BLaER1 (cell line): ENCODE results near the gene PADI1.
"Not testable (repeated sequence)": the region's sequence is repeated elsewhere in the genome, so short reads cannot be mapped to it uniquely, and the experiment has no call there.

Source experiments
- H3K27ac ChIP-seq: shearing (Covaris generic); formaldehyde crosslinking; 2 replicates; pipeline ENCODE4 v1.8.1; 2022
- H3K27me3 ChIP-seq: shearing (Covaris generic); formaldehyde crosslinking; 2 replicates; pipeline ENCODE4 v1.8.1; 2022
- H3K36me3 ChIP-seq: shearing (Covaris generic); formaldehyde crosslinking; 2 replicates; pipeline ENCODE4 v1.8.1; 2022
- H3K4me1 ChIP-seq: shearing (Covaris generic); formaldehyde crosslinking; 2 replicates; pipeline ENCODE4 v1.8.1; 2022
- H3K4me2 ChIP-seq: shearing (Covaris generic); formaldehyde crosslinking; 2 replicates; pipeline ENCODE4 v1.8.1; 2022
- H3K4me3 ChIP-seq: shearing (Covaris generic); formaldehyde crosslinking; 2 replicates; pipeline ENCODE4 v1.8.1; 2022
- H3K9ac ChIP-seq: shearing (Covaris generic); formaldehyde crosslinking; 2 replicates; pipeline ENCODE4 v1.8.1; 2022
- H3K9me3 ChIP-seq: shearing (Covaris generic); formaldehyde crosslinking; 2 replicates; pipeline ENCODE4 v1.8.1; 2022
- H4K20me1 ChIP-seq: shearing (Covaris generic); formaldehyde crosslinking; 2 replicates; pipeline ENCODE4 v1.8.1; 2022
- Cebpa-rat ChIP-seq: shearing (Covaris generic); IDR thresholded peaks from 2 replicates; pipeline ENCODE4 v1.8.1; 2022

PADI1 gene

GRCh38 chr1:17235135-17235885 lies 30.4 kb downstream of the PADI1 start:
- Histone ChIP-seq H3K9ac (no peak overlapping the region), H3K27ac (0 out of 2 replicates have a peak overlapping the region, but pooled peaks have one; percentile 38), H3K27me3 (no peaks in the 10 kb centered on the region), H3K4me3 (no peak overlapping the region), H3K36me3 (no peaks in the 10 kb centered on the region), H3K4me2 (peak overlapping the region; percentile 34; the same call in 1 of the 2 replicates), H3K9me3 (no peaks in the 10 kb centered on the region), H3K4me1 (peaks cover 21% of the 10 kb centered on the region), H4K20me1 (no peaks in the 10 kb centered on the region)
- no peak for TF ChIP-seq Cebpa-rat

- no peak overlapping the region for H3K4me2 ChIP-seq
Observed at GRCh38 chr1:17236779-17237560, 32.0 kb downstream of the PADI1 start.

GRCh38 chr1:17237561-17237903 lies 32.6 kb downstream of the PADI1 start:
- Histone ChIP-seq H3K4me1 (peaks cover 25% of the 10 kb centered on the region), H3K27me3 (no peaks in the 10 kb centered on the region), H4K20me1 (no peaks in the 10 kb centered on the region), H3K27ac (no peak overlapping the region), H3K4me3 (no peak overlapping the region), H3K36me3 (no peaks in the 10 kb centered on the region), H3K9ac (no peak overlapping the region), H3K4me2 (no peak overlapping the region), H3K9me3 (no peaks in the 10 kb centered on the region)
- no peak for TF ChIP-seq Cebpa-rat

More at GRCh38 chr1:17236779-17237560, 32.0 kb downstream of the PADI1 start:
- H3K4me1 ChIP-seq = peaks cover 25% of the 10 kb centered on the region
- no peaks in the 10 kb centered on the region for H4K20me1 ChIP-seq
- H3K27me3 ChIP-seq = no peaks in the 10 kb centered on the region
- H3K36me3 ChIP-seq = no peaks in the 10 kb centered on the region
- no peak overlapping the region for H3K27ac ChIP-seq
- no peak for TF ChIP-seq Cebpa-rat
- no peak overlapping the region for H3K9ac ChIP-seq
- H3K4me3 ChIP-seq = no peak overlapping the region
- no peaks in the 10 kb centered on the region for H3K9me3 ChIP-seq

GRCh38 chr1:17239420-17239819 lies 34.5 kb downstream of the PADI1 start:
- TF ChIP-seq Cebpa-rat = no peak
- no peak overlapping the region for H3K9ac ChIP-seq
- H4K20me1 ChIP-seq = no peaks in the 10 kb centered on the region
- no peaks in the 10 kb centered on the region for H3K36me3 ChIP-seq
- peaks cover 25% of the 10 kb centered on the region for H3K4me1 ChIP-seq
- no peak overlapping the region for H3K4me2 ChIP-seq
- H3K4me3 ChIP-seq = no peak overlapping the region
- H3K27me3 ChIP-seq = no peaks in the 10 kb centered on the region
- H3K27ac ChIP-seq = no peak overlapping the region
- H3K9me3 ChIP-seq = no peaks in the 10 kb centered on the region

GRCh38 chr1:17241011-17241779 lies 36.3 kb downstream of the PADI1 start:
- H3K4me1 ChIP-seq = peaks cover 22% of the 10 kb centered on the region
- H3K9ac ChIP-seq, H3K36me3 ChIP-seq, H4K20me1 ChIP-seq, H3K27ac ChIP-seq, H3K27me3 ChIP-seq, H3K4me3 ChIP-seq, H3K9me3 ChIP-seq: not testable (repeated sequence)
- H3K4me2 ChIP-seq = peak overlapping the region; percentile 8; the same call in 1 of the 2 replicates

- H3K27me3 ChIP-seq, H3K4me2 ChIP-seq, H3K9ac ChIP-seq, H3K36me3 ChIP-seq, H3K4me3 ChIP-seq, H4K20me1 ChIP-seq, H3K27ac ChIP-seq, H3K9me3 ChIP-seq: not testable (repeated sequence)
- peaks cover 22% of the 10 kb centered on the region for H3K4me1 ChIP-seq
Observed at GRCh38 chr1:17241780-17242074, 36.8 kb downstream of the PADI1 start.

GRCh38 chr1:17243274-17243673 lies 38.3 kb downstream of the PADI1 start:
- Histone ChIP-seq H3K9ac (no peak overlapping the region), H3K27ac (no peak overlapping the region), H3K4me1 (peaks cover 22% of the 10 kb centered on the region)

GRCh38 chr1:17244821-17245740 lies 40.2 kb downstream of the PADI1 start:
- no peak overlapping the region for H3K27ac ChIP-seq
- no peak overlapping the region for H3K9ac ChIP-seq
- H3K4me3 ChIP-seq = no peak overlapping the region
- H3K27me3 ChIP-seq = no peaks in the 10 kb centered on the region
- no peak overlapping the region for H3K4me2 ChIP-seq
- H3K4me1 ChIP-seq = peaks cover 15% of the 10 kb centered on the region
- no peaks in the 10 kb centered on the region for H4K20me1 ChIP-seq
- H3K9me3 ChIP-seq = no peaks in the 10 kb centered on the region
- no peak for TF ChIP-seq Cebpa-rat
- H3K36me3 ChIP-seq = no peaks in the 10 kb centered on the region

More at GRCh38 chr1:17243274-17243673, 38.3 kb downstream of the PADI1 start:
- no peaks in the 10 kb centered on the region for H3K27me3 ChIP-seq
- no peaks in the 10 kb centered on the region for H3K36me3 ChIP-seq
- no peak for TF ChIP-seq Cebpa-rat
- no peak overlapping the region for H3K4me3 ChIP-seq
- H3K9me3 ChIP-seq = no peaks in the 10 kb centered on the region
- H3K4me2 ChIP-seq = no peak overlapping the region
- no peaks in the 10 kb centered on the region for H4K20me1 ChIP-seq

- no peaks in the 10 kb centered on the region for H3K36me3 ChIP-seq
- H3K4me1 ChIP-seq = peaks cover 10% of the 10 kb centered on the region
- H3K9ac ChIP-seq = no peak overlapping the region
- no peaks in the 10 kb centered on the region for H4K20me1 ChIP-seq
- H3K27ac ChIP-seq = no peak overlapping the region
- H3K9me3 ChIP-seq = no peaks in the 10 kb centered on the region
- TF ChIP-seq Cebpa-rat = no peak
- no peak overlapping the region for H3K4me3 ChIP-seq
- no peaks in the 10 kb centered on the region for H3K27me3 ChIP-seq
- no peak overlapping the region for H3K4me2 ChIP-seq
Observed at GRCh38 chr1:17245816-17246325, 40.9 kb downstream of the PADI1 start.
